Breast epithelium (tissue), 4 donors: ENCODE results near the gene BTNL2. TPM values are rescaled to one million over a fixed set of nuclear protein-coding genes. Genes with fewer than 3 reads are reported as not detected.
A peak's percentile ranks its signal among the peaks of the same experiment; 100 is the strongest.

Source experiments
- DNase-seq, 2 donors: peaks; one replicate each; pipeline ENCODE4 v3.0.0-alpha.2; 2019; ENCODE audit warnings: low spot score in 2 of 2
- H3K27ac ChIP-seq, 2 donors: fragments of 200-600 bp; sonication (generic) in 1 of 2; one replicate each; pipeline ENCODE4 v1.5.1; 2016 to 2019; ENCODE audit warnings: mild to moderate bottlenecking in 1 of 2
- H3K27me3 ChIP-seq, 2 donors: fragments of 200-600 bp; sonication (generic) in 1 of 2; one replicate each; pipeline versions ENCODE4 v1.5.1 to v1.6.0; 2017 to 2019; ENCODE audit warnings: control low read depth in 1 of 2, mild to moderate bottlenecking in 1 of 2
- H3K36me3 ChIP-seq: fragments of 200-600 bp; one replicate; pipeline ENCODE4 v1.5.1; 2019
- H3K4me1 ChIP-seq, 2 donors: fragments of 200-600 bp; sonication (generic); one replicate each; pipeline ENCODE4 v1.5.1; 2016 to 2019; ENCODE audit warnings: control low read depth in 1 of 2
- H3K4me3 ChIP-seq, 3 donors: fragments of 200-600 bp; sonication (generic); 1 replicate in 2 of 3; 2 replicates in 1 of 3; pipeline ENCODE4 v1.5.1; 2016 to 2019; ENCODE audit warnings: mild to moderate bottlenecking in 3 of 3, moderate library complexity in 2 of 3
- H3K9me3 ChIP-seq, 2 donors: fragments of 200-600 bp; sonication (generic) in 1 of 2; one replicate each; pipeline ENCODE4 v1.5.1; 2016 to 2019; ENCODE audit warnings: control low read depth in 1 of 2
- POLR2A ChIP-seq: fragments of 450-650 bp; IDR thresholded peaks from one replicate; pipeline ENCODE4 v1.6.1; 2016; ENCODE audit warnings: antibody characterized with exemption, mild to moderate bottlenecking, moderate library complexity
- POLR2AphosphoS5 ChIP-seq, 3 donors: sonication (generic); formaldehyde crosslinking; IDR thresholded peaks; one replicate each; pipeline ENCODE4 v1.6.1; 2017; ENCODE audit warnings: antibody characterized with exemption in 3 of 3
- intact Hi-C: fragments of 100-400 bp; cut with DNase I; formaldehyde crosslinking; loops from one replicate; pipeline ENCODE4 v1.15.1; 2023; ENCODE audit warnings: low total_unique reads
- total RNA-seq, 3 donors: library from RNA; depleted of rRNA; stranded (reverse); fragments of >200 nt; gene quantifications; one replicate each; pipeline ENCODE4 v1.1.0, GENCODE V29; 2016
- TF ChIP-seq, protein P1 (sequence below), 3 donors: fragments of 450-650 bp; IDR thresholded peaks; one replicate each; pipeline ENCODE4 v1.5.1; 2016 to 2017; ENCODE audit warnings: antibody characterized with exemption in 3 of 3, mild to moderate bottlenecking in 3 of 3, moderate library complexity in 3 of 3

BTNL2 gene
- total RNA-seq, 3 donors from 2014 or later: not detected

DNA sequence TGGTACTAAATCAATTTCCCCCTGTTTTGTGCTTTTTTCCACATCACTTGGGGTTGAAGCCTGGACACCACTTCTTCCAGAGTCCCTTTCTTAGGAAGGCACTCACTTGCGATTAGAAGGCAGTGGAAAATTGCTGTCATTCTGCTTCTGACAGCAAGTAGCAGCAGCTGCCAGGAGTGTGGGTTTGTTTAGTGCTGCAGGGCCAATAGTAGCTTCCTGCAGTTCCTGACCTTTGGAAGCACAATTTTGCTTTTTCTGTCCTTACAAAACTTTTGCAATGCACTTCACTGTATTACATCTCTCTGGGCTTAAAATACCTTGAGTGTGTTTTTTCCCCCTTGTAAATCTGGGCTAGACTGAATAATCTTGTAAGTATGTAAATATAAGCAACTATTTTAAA is 20.2 kb upstream of the BTNL2 start:
- intact Hi-C loops: no loop called here
- Histone ChIP-seq H3K27me3 (no peaks in the 10 kb centered on the region), H3K9me3 (no peaks in the 10 kb centered on the region), H3K4me3 (no peak overlapping the region), H3K27ac (no peak overlapping the region), H3K4me1 (no peaks in the 10 kb centered on the region), H3K36me3 (no peaks in the 10 kb centered on the region)
- TF ChIP-seq POLR2A: no peak
- TF ChIP-seq, protein P1, sequence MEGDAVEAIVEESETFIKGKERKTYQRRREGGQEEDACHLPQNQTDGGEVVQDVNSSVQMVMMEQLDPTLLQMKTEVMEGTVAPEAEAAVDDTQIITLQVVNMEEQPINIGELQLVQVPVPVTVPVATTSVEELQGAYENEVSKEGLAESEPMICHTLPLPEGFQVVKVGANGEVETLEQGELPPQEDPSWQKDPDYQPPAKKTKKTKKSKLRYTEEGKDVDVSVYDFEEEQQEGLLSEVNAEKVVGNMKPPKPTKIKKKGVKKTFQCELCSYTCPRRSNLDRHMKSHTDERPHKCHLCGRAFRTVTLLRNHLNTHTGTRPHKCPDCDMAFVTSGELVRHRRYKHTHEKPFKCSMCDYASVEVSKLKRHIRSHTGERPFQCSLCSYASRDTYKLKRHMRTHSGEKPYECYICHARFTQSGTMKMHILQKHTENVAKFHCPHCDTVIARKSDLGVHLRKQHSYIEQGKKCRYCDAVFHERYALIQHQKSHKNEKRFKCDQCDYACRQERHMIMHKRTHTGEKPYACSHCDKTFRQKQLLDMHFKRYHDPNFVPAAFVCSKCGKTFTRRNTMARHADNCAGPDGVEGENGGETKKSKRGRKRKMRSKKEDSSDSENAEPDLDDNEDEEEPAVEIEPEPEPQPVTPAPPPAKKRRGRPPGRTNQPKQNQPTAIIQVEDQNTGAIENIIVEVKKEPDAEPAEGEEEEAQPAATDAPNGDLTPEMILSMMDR (IDR thresholded peaks at IDR 0.05): no peak
- no peak for TF ChIP-seq POLR2AphosphoS5 (IDR thresholded peaks at IDR 0.05)
- no peak for DNase-seq

DNA sequence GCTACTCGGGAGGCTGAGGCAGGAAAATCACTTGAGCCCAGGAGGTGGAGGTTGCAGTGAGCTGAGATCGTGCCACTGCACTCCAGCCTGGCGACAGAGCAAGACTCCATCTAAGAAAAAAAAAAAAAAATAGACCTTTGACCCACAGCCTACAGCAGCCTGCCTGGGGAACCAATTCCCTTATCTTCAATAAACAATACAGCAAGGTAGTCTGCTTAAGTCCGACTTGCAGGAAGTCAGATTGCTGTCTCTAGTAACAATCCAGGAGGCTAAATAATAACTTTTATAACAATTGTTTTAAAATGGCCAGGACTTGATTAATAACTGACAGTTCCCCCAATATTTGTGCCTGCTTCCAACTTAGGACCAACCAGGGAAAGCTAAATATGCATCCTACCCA is 19.4 kb upstream of the BTNL2 start:
- no peak overlapping the region for H3K4me3 ChIP-seq
- H3K4me1 ChIP-seq: no peaks in the 10 kb centered on the region
- H3K27me3 ChIP-seq: peaks cover 0 to 3% of the 10 kb centered on the region in 2 donors
- no peaks in the 10 kb centered on the region for H3K36me3 ChIP-seq
- no peak for DNase-seq
- no peaks in the 10 kb centered on the region for H3K9me3 ChIP-seq
- no peak for TF ChIP-seq POLR2AphosphoS5 (IDR thresholded peaks at IDR 0.05)
- no peak for TF ChIP-seq POLR2A
- TF ChIP-seq, protein P1 (IDR thresholded peaks at IDR 0.05): no peak
- H3K27ac ChIP-seq: no peak overlapping the region
- intact Hi-C loops: no loop called here

DNA sequence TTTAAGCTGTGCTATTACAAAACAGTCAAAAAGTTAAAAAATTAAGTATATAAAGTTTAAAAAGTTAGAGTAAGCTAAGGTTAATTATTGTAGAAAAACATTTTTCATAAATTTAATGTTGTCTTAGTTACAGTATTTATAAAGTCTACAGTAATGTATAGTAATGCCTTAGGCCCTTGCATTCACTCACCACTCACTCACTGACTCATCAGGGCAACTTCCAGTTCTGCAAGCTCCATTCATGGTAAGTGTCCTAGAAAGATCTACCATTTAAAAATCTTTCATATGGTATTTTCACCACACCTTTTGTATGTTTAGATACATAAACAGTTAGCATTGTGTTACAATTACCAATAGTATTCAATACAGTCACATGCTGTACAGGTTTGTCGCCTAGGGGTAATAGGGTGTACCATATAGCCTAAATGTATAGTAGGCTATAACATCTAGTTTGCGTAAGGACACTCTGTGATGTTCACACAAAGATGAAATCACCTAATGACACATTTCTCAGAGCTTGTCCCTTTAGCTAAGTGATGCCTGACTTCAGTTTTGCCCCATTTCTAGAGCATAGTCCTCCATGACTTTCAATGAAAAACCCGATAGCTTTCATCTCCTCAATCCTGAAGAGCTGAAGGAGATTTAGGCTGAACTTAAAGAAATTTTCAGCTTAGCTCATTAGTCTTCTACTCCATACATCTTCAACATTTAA is 17.8 kb upstream of the BTNL2 start:
- intact Hi-C loops: no loop called here
- no peaks in the 10 kb centered on the region for H3K9me3 ChIP-seq
- H3K36me3 ChIP-seq: no peaks in the 10 kb centered on the region
- TF ChIP-seq POLR2AphosphoS5 (IDR thresholded peaks at IDR 0.05) (no peak), POLR2A (no peak)
- TF ChIP-seq, protein P1 (IDR thresholded peaks at IDR 0.05): no peak
- no peak overlapping the region for H3K27ac ChIP-seq
- no peak for DNase-seq
- H3K27me3 ChIP-seq: peaks cover 0 to 5% of the 10 kb centered on the region in 2 donors
- no peak overlapping the region for H3K4me3 ChIP-seq
- H3K4me1 ChIP-seq: no peaks in the 10 kb centered on the region

DNA sequence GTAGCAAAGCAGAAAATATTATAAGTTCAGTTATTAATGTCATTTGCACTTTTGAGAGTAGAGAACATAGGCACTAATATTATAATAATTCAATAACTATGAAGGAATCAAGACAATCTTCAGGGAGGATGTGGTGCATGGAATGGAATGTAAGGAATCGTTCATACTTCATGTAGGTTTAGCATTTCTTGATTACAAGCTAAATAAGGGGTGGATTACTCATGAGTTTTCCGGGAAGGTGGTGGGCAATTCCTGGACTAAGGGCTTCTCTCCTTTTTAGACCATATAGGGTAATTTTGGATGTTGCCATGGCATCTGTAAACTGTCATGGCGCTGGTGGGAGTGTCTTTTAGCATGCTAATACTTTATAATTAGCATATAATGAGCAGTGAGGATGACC is 9.1 kb upstream of the BTNL2 start:
- peaks cover 0 to 42% of the 10 kb centered on the region in 2 donors for H3K27me3 ChIP-seq

DNA sequence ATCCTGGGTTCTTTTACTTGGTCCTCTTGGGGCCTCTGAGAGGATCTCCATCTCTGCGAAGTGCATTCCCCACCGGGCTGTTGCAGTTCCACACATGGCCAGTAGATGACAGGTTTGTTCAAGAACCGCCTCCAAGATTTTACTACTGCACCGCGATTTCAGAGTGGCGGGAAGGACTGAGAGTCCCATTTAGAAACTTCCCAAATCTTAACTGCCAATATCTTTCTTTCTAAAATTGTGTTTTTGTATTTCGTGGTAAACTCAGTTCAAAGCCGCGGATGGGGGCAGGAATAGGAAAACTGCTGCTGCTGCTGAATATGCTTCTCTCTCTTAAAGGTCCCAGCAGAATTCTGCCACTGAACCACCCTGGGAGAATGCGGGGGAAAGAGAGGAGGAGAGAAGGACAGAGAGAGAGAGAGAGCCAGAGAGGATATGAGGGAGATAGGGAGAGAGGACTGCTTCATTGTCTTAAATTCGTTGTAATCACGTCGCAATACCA is 8.6 kb upstream of the BTNL2 start:
- Histone ChIP-seq H3K36me3 (no peaks in the 10 kb centered on the region), H3K27ac (no peak overlapping the region), H3K27me3 (peaks cover 0 to 42% of the 10 kb centered on the region in 2 donors), H3K9me3 (no peaks in the 10 kb centered on the region), H3K4me1 (no peaks in the 10 kb centered on the region), H3K4me3 (peak overlapping the region in 1 of 3 donors; percentile 36)
- intact Hi-C loops: loop anchor here (1.0 to 2.0 kb wide), 2 partner anchors 13 to 281 kb away; no protein-coding TSS in a partner anchor
- TF ChIP-seq POLR2AphosphoS5 (IDR thresholded peaks at IDR 0.05) (no peak), POLR2A (no peak)
- TF ChIP-seq, protein P1 (IDR thresholded peaks at IDR 0.05): peak; percentile 94 to 97 (median 96)
- DNase-seq: peak; percentile 61 to 72

More for the DNA sequence above, 9.1 kb upstream of the BTNL2 start:
- Histone ChIP-seq H3K4me3 (no peak overlapping the region), H3K9me3 (no peaks in the 10 kb centered on the region), H3K4me1 (no peaks in the 10 kb centered on the region), H3K27ac (no peak overlapping the region), H3K36me3 (no peaks in the 10 kb centered on the region)
- intact Hi-C loops: loop anchor here (2.0 kb wide), 1 partner anchor 13 kb away; no protein-coding TSS in a partner anchor
- TF ChIP-seq, protein P1 (IDR thresholded peaks at IDR 0.05): no peak
- TF ChIP-seq POLR2AphosphoS5 (IDR thresholded peaks at IDR 0.05) (no peak), POLR2A (no peak)
- DNase-seq: no peak
